H1 (cell line): ENCODE data around the gene RPRD1A. TPM values are rescaled to one million over a fixed set of nuclear protein-coding genes. Genes with fewer than 3 reads are reported as not detected.

Experiments
- CTCF ChIA-PET: fragments of 300-600 bp; sonication (Branson Sonifier 250); formaldehyde crosslinking; loops from one replicate; lab custom pipeline; 2021; ENCODE audit not compliant: partially characterized antibody; lab: Charles Lee
- POLR2A ChIA-PET: fragments of 300-600 bp; sonication (Branson Sonifier 250); formaldehyde crosslinking; loops from one replicate; lab custom pipeline; 2021; ENCODE audit warnings: inconsistent platforms; ENCODE audit not compliant: partially characterized antibody; lab: Charles Lee
- DNase-seq, 2 experiments: peaks; one replicate each; pipeline versions ENCODE4 v3.0.0 to v3.0.0-alpha.2; 2010 to 2022; ENCODE audit warnings: low spot score in 2 of 2, low read depth in 1 of 2, mixed read lengths in 1 of 2
- FAIRE-seq: peaks from 2 replicates; lab custom pipeline; 2011; peaks lifted over from hg19 to GRCh38; lab: Jason Lieb, UNC
- H2AFZ ChIP-seq: 2 replicates; pipeline ENCODE4 v1.8.1; 2012; ENCODE audit warnings: low read length, inconsistent platforms
- H2AK5ac ChIP-seq: 2 replicates; pipeline ENCODE4 v1.6.1; 2013; ENCODE audit warnings: low read depth, low read length
- H2BK120ac ChIP-seq: replicated peaks from 2 replicates; pipeline ENCODE3; 2013; ENCODE audit warnings: low read depth, low read length, inconsistent platforms
- H2BK12ac ChIP-seq: 2 replicates; pipeline ENCODE4 v1.6.1; 2013; ENCODE audit warnings: low read depth, low read length
- H2BK15ac ChIP-seq: 2 replicates; pipeline ENCODE4 v1.6.1; 2013; ENCODE audit warnings: low read length
- H2BK20ac ChIP-seq: 2 replicates; pipeline ENCODE4 v1.6.1; 2013; ENCODE audit warnings: low read length
- H2BK5ac ChIP-seq: 2 replicates; pipeline ENCODE4 v1.6.1; 2013; ENCODE audit warnings: low read depth, low read length
- H3K14ac ChIP-seq: 2 replicates; pipeline ENCODE4 v1.6.1; 2013; ENCODE audit warnings: inconsistent platforms; ENCODE audit not compliant: insufficient read length
- H3K18ac ChIP-seq: 2 replicates; pipeline ENCODE4 v1.6.1; 2013; ENCODE audit warnings: low read length; ENCODE audit errors: extremely low read depth
- H3K23ac ChIP-seq: 2 replicates; pipeline ENCODE4 v1.6.1; 2013; ENCODE audit warnings: inconsistent platforms; ENCODE audit not compliant: insufficient read length
- H3K23me2 ChIP-seq: 2 replicates; pipeline ENCODE4 v1.6.1; 2013; ENCODE audit warnings: low read depth, low read length
- H3K27ac ChIP-seq: 2 replicates; pipeline ENCODE4 v1.6.1; 2011; ENCODE audit warnings: low read depth, low read length, inconsistent platforms
- H3K27me3 ChIP-seq, 4 experiments: replicated peaks in 1 of 4; 1 replicate in 1 of 4; 2 replicates in 3 of 4; pipeline versions ENCODE4 v1.6.1 to v1.8.1; 2011 to 2013; ENCODE audit warnings: low read length in 3 of 4, mild to moderate bottlenecking in 3 of 4, inconsistent platforms in 2 of 4, mixed read lengths in 2 of 4, moderate library complexity in 1 of 4; ENCODE audit not compliant: control insufficient read depth in 3 of 4, insufficient read depth in 3 of 4; ENCODE audit errors: extremely low read depth in 1 of 4
- H3K36me3 ChIP-seq, 4 experiments: 2 replicates each; pipeline versions ENCODE4 v1.6.1 to v1.8.1; 2011 to 2013; ENCODE audit warnings: mild to moderate bottlenecking in 4 of 4, low read length in 3 of 4, moderate library complexity in 2 of 4, control low read depth in 1 of 4, inconsistent platforms in 1 of 4; ENCODE audit not compliant: insufficient read depth in 4 of 4, control insufficient read depth in 2 of 4
- H3K4ac ChIP-seq: replicated peaks from 2 replicates; pipeline ENCODE3; 2013; ENCODE audit warnings: low read length, low read depth, mixed read lengths, inconsistent platforms; ENCODE audit not compliant: insufficient read length
- H3K4me1 ChIP-seq, 4 experiments: replicated peaks in 1 of 4; 1 replicate in 1 of 4; 2 replicates in 3 of 4; pipeline versions ENCODE4 v1.6.1 to v1.8.1; 2011 to 2013; ENCODE audit warnings: low read length in 3 of 4, inconsistent platforms in 2 of 4, mixed read lengths in 1 of 4; ENCODE audit not compliant: insufficient read depth in 4 of 4, control insufficient read depth in 3 of 4
- H3K4me2 ChIP-seq, 2 experiments: 2 replicates each; pipeline versions ENCODE4 v1.6.1 to v1.8.1; 2011 to 2013; ENCODE audit warnings: low read depth in 2 of 2, low read length in 2 of 2, control low read depth in 1 of 2, inconsistent platforms in 1 of 2, mild to moderate bottlenecking in 1 of 2; ENCODE audit not compliant: insufficient read depth in 1 of 2
- H3K4me3 ChIP-seq, 4 experiments: fragments of 200-600, 300-600 bp in 1 of 4; sonication (generic), shearing (Covaris generic), sonication (Bioruptor Twin) in 1 of 4; 2 replicates each; pipeline versions ENCODE4 v1.5.1 to v1.8.1; 2011 to 2016; ENCODE audit warnings: low read length in 4 of 4, low read depth in 3 of 4, control low read depth in 2 of 4, inconsistent platforms in 2 of 4, mild to moderate bottlenecking in 2 of 4, mixed read lengths in 1 of 4, moderate library complexity in 1 of 4; ENCODE audit not compliant: insufficient read depth in 2 of 4; ENCODE audit errors: extremely low read depth in 1 of 4
- H3K56ac ChIP-seq: replicated peaks from 2 replicates; pipeline ENCODE3; 2013; ENCODE audit warnings: low read depth, mild to moderate bottlenecking, mixed read lengths, low read length, inconsistent platforms; ENCODE audit not compliant: insufficient read length
- H3K79me1 ChIP-seq: 2 replicates; pipeline ENCODE4 v1.6.1; 2013; ENCODE audit warnings: low read depth, low read length, control low read depth
- H3K79me2 ChIP-seq, 2 experiments: 2 replicates each; pipeline versions ENCODE4 v1.6.1 to v1.8.1; 2012 to 2013; ENCODE audit warnings: low read length in 2 of 2, mild to moderate bottlenecking in 2 of 2, inconsistent platforms in 1 of 2; ENCODE audit not compliant: insufficient read depth in 2 of 2, control insufficient read depth in 1 of 2
- H3K9ac ChIP-seq, 4 experiments: replicated peaks in 1 of 4; 1 replicate in 1 of 4; 2 replicates in 3 of 4; pipeline versions ENCODE4 v1.6.1 to v1.8.1; 2011 to 2013; ENCODE audit warnings: low read depth in 3 of 4, low read length in 3 of 4, control low read depth in 2 of 4, mild to moderate bottlenecking in 2 of 4, moderate library complexity in 2 of 4, inconsistent platforms in 1 of 4; ENCODE audit errors: extremely low read depth in 1 of 4
- H3K9me3 ChIP-seq, 2 experiments: 2 replicates each; pipeline versions ENCODE4 v1.6.1 to v1.8.1; 2012 to 2013; ENCODE audit warnings: mild to moderate bottlenecking in 2 of 2, moderate library complexity in 2 of 2, control low read depth in 1 of 2, inconsistent platforms in 1 of 2, low read depth in 1 of 2, low read length in 1 of 2, mixed read lengths in 1 of 2; ENCODE audit not compliant: insufficient read depth in 2 of 2
- H4K20me1 ChIP-seq, 2 experiments: replicated peaks in 1 of 2; 2 replicates each; pipeline versions ENCODE3 to v1.8.1; 2011 to 2013; ENCODE audit warnings: inconsistent platforms in 2 of 2, low read length in 2 of 2, mild to moderate bottlenecking in 1 of 2; ENCODE audit not compliant: insufficient read depth in 2 of 2, control insufficient read depth in 1 of 2
- H4K5ac ChIP-seq: 2 replicates; pipeline ENCODE4 v1.6.1; 2013; ENCODE audit warnings: low read length, low read depth, mixed read lengths, inconsistent platforms; ENCODE audit not compliant: insufficient read length
- H4K8ac ChIP-seq: 2 replicates; pipeline ENCODE4 v1.8.0; 2013; ENCODE audit warnings: mild to moderate bottlenecking, moderate library complexity, low read length, inconsistent platforms; ENCODE audit not compliant: insufficient read depth; ENCODE audit errors: extremely low read depth
- H4K91ac ChIP-seq: replicated peaks from 2 replicates; pipeline ENCODE3; 2013; ENCODE audit warnings: low read length, mixed read lengths, inconsistent platforms; ENCODE audit not compliant: insufficient read length
- CTBP2 ChIP-seq: IDR thresholded peaks from 2 replicates; pipeline ENCODE4 v1.7.0; 2011; ENCODE audit warnings: borderline replicate concordance, mild to moderate bottlenecking, moderate library complexity, mixed read lengths, low read length; ENCODE audit not compliant: insufficient read depth, insufficient read length
- PHF8 ChIP-seq: fragments of 200-600 bp; sonication (generic); conservative IDR thresholded peaks from 2 replicates; pipeline ENCODE4 v1.7.1; 2012; ENCODE audit warnings: low read depth, mild to moderate bottlenecking, inconsistent platforms, low read length, moderate library complexity
- RXRA ChIP-seq: IDR thresholded peaks from 2 replicates; pipeline ENCODE4 v1.6.1; 2011; ENCODE audit warnings: low read depth, mild to moderate bottlenecking, low read length, moderate library complexity; ENCODE audit not compliant: insufficient read depth
- ZNF274 ChIP-seq: IDR thresholded peaks from 2 replicates; pipeline ENCODE4 v1.7.0; 2012; ENCODE audit warnings: low read length, borderline replicate concordance; ENCODE audit errors: extremely low read depth
- WGBS, 2 experiments: shearing (Covaris generic) in 1 of 2; methylation state at CpG; one replicate each; pipeline versions ENCODE4 v1.1.6 to v1.1.7; 2013 to 2015; ENCODE audit warnings: low lambda C conversion rate in 2 of 2, mixed read lengths in 2 of 2, inconsistent platforms in 1 of 2, low coverage in 1 of 2, missing lambda C conversion rate in 1 of 2; ENCODE audit not compliant: insufficient replicate concordance in 2 of 2, insufficient coverage in 1 of 2, insufficient read length in 1 of 2; ENCODE audit errors: extremely low coverage in 1 of 2, missing lambda C conversion rate in 1 of 2; 5-methylcytosine and 5-hydroxymethylcytosine counted together
- polyA plus RNA-seq, 7 experiments: library from polyadenylated mRNA; depleted of rRNA in 3 of 7; stranded (reverse) in 5 of 7; unstranded in 2 of 7; fragments of >200 nt in 5 of 7; fragments of 200-250 nt in 2 of 7; gene quantifications; 1 replicate in 5 of 7; 2 replicates in 1 of 7; 4 replicates in 1 of 7; pipeline versions ENCODE4 v1.2.1 to v1.2.3, GENCODE V29; 2011 to 2013; ENCODE audit warnings: missing spikeins in 2 of 7, mixed read lengths in 2 of 7
- total RNA-seq: library from RNA; stranded (reverse); fragmentation: NEBNext Ultra II Directional; extraction: Animal tissue kit (Norgen Biotek cat#: 25700); gene quantifications from 2 replicates; pipeline ENCODE4 v1.2.1, GENCODE V29; 2021

RPRD1A gene
- total and polyA plus RNA-seq, 2 of the 8 experiments (the other 6 are each of a cell fraction or from before 2014, with no cell fraction given): 40.5 to 106 TPM

DNA sequence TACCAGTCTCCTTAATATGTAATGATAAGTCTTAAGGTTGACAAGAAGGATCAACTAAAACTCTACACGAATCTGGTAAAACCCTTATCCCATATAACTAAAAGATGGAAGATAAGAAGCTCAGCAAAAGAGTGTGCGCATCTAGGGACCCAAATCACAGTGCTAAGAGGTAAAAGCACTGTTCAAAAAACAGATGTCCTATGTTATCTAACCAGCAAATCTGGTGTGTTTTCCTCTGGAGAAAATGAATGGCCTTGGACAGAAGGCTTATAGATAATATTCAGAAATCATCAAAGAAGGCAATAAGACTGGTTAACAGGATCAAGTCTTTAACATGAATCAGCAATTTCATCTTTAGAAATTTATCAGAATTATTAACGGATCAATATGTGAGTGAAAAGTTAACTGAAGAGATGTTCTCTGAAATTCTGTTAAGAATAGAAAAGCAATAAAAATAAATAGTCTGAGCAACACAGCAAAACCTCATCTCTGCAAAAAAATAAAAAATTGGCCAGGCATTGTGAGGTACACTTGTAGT lies 47.1 kb downstream of the RPRD1A start:
- no peak overlapping the region for H4K91ac ChIP-seq
- H2BK5ac ChIP-seq: no peak overlapping the region
- no peak overlapping the region for H3K4ac ChIP-seq
- no peaks in the 10 kb centered on the region for H3K27me3 ChIP-seq
- peaks cover 0 to 14% (median 6%) of the 10 kb centered on the region in 4 experiments; a peak in 5 of 8 replicates for H3K36me3 ChIP-seq
- H2BK15ac ChIP-seq: no peak overlapping the region
- H3K18ac ChIP-seq: no peak overlapping the region
- no peaks in the 10 kb centered on the region for H3K79me1 ChIP-seq
- H2BK12ac ChIP-seq: no peak overlapping the region
- ChIA-PET POLR2A (interaction anchor here (0.9 to 2.0 kb wide), 4 partner anchors 8 to 46 kb away, joined by 3 to 6 read pairs (median 4); no protein-coding TSS in a partner anchor), CTCF (interaction anchor here (1.1 to 2.3 kb wide), 4 partner anchors 10 to 237 kb away, joined by 3 to 10 read pairs (median 3); no protein-coding TSS in a partner anchor)
- no peak for DNase-seq
- no peaks in the 10 kb centered on the region for H3K23me2 ChIP-seq
- no peak overlapping the region for H2BK20ac ChIP-seq
- no peak overlapping the region for H4K5ac ChIP-seq
- no peak overlapping the region for H3K9ac ChIP-seq
- H3K4me2 ChIP-seq: no peak overlapping the region
- H3K79me2 ChIP-seq: no peaks in the 10 kb centered on the region
- no peak overlapping the region for H3K4me3 ChIP-seq
- no peak overlapping the region for H3K23ac ChIP-seq
- no peak for TF ChIP-seq ZNF274
- TF ChIP-seq RXRA: no peak
- no peak for TF ChIP-seq CTBP2
- no peak for TF ChIP-seq PHF8
- H2AFZ ChIP-seq: no peak overlapping the region
- no peak overlapping the region for H2AK5ac ChIP-seq
- H3K27ac ChIP-seq: no peak overlapping the region
- no peak overlapping the region for H3K56ac ChIP-seq
- WGBS, 2 experiments: 91% methylated on average over 3 of the region's 3 CpGs; no CpG with 5 or more reads in 1 of the 2 experiments
- FAIRE-seq: no peak
- peaks cover 0 to 1% of the 10 kb centered on the region in 2 experiments for H4K20me1 ChIP-seq
- H3K4me1 ChIP-seq: no peaks in the 10 kb centered on the region
- no peak overlapping the region for H3K14ac ChIP-seq
- no peak overlapping the region for H4K8ac ChIP-seq
- no peaks in the 10 kb centered on the region for H3K9me3 ChIP-seq
- H2BK120ac ChIP-seq: no peak overlapping the region
